Tibial nerve (tissue), 4 donors: Measurements from ENCODE around the gene A2M.

Experiments
- CTCF ChIP-seq, 5 experiments: fragments of 200-600 bp in 3 of 5; fragments of 450-650 bp in 2 of 5; sonication (generic) in 3 of 5; IDR thresholded peaks; one replicate each; pipeline ENCODE4 v1.5.1; 2016 to 2019; ENCODE audit warnings: antibody characterized with exemption in 5 of 5, mild to moderate bottlenecking in 3 of 5, moderate library complexity in 2 of 5
- EP300 ChIP-seq, 2 donors: sonication (generic); formaldehyde crosslinking; IDR thresholded peaks; one replicate each; pipeline ENCODE4 v1.6.1; 2017; ENCODE audit warnings: antibody characterized with exemption in 2 of 2, mild to moderate bottlenecking in 1 of 2
- POLR2A ChIP-seq, 2 donors: fragments of 450-650 bp; IDR thresholded peaks; one replicate each; pipeline ENCODE4 v1.6.1; 2017; ENCODE audit warnings: antibody characterized with exemption in 2 of 2, mild to moderate bottlenecking in 2 of 2, moderate library complexity in 2 of 2

GRCh38 chr12:9156119-9156518 is 40.4 kb upstream of the A2M start:
- TF ChIP-seq CTCF (IDR thresholded peaks at IDR 0.05) = no peak
- no peak for TF ChIP-seq EP300 (IDR thresholded peaks at IDR 0.05)
- TF ChIP-seq POLR2A (IDR thresholded peaks at IDR 0.05) = no peak
